GM18498 (cell line): ENCODE data around the gene CFAP100.

ENCODE experiments used
- ATAC-seq: cut with Tn5 transposase; IDR thresholded peaks from one replicate; pipeline ENCODE4 v1.9.1; 2021; ENCODE audit warnings: mild to moderate bottlenecking, moderate library complexity; ENCODE audit not compliant: unreplicated experiment

Gene CFAP100

DNA sequence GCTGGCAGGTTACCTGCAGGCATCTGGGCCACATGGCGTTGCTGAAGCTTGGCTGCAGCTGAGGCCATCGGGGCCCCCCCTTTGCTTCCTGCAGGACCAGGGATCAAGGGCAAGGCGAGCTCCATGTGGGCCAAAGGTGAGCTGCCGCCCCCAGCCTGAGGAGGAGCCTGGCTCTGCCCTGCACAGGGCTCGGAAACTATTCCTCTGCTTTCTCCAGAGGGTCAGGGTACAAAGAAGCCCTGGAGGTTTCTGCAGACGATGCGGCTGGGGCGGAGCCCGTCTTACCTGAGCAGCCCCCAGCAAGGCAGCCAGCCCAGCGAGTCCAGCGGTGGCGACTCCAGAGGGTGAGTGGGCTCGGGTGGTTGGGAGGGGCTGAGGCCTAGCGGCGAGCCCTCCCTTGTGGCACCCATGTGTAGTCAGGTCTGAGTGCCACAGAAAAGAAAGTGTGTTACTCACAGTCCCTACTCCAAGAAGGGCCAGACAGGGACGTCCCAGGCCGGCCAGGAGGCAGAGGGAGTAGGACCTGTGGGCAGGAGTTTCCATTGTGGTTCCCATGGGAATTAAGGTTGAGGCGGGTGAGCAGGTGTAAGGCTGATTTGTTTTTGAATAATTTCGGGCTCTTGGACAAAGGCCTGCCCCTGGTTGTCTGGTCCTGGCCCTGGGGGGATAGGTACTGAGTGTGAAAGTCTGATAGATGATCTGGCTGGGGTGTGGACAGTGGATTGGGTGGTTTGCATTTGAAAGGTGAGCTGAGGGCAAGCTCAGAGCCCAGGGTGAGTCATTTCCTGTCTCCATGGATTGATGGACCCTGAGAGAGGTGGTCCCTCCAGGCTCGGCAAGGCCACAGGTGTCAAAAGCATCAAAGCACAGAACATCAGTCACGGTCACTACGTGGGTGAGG is 25.4 kb downstream of the CFAP100 start:
- ATAC-seq, result no peak

GRCh38 chr3:126421573-126422119 is 26.9 kb downstream of the CFAP100 start:
- ATAC-seq, result no peak

GRCh38 chr3:126422121-126422520 is 27.4 kb downstream of the CFAP100 start:
- ATAC-seq, result no peak

DNA sequence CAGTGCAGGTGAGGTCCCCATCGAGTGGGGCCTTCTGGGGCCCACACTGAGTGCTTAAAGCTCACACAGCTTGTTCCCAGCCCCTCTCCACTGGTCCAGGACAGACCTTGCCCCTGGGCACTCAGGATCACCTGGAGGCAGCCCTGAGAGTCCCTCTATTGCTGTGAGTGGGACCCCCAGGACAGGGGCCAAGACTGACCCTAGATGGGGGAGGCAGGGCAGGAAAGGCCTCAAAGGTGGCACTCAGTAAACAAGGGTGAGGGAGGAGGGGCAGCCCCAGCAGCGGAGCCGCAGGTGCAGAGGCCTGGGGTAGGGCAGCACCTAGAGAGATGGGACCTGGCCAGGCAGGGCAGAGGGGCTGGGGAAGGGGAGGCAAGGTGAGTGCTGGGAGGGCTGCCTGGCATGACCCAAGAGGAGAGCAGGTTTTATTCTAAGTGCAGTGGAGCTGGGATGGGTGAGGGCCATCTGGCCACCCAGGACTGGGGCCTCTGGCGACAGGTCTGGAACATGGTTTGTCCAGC is 27.9 kb downstream of the CFAP100 start:
- ATAC-seq, result no peak

DNA sequence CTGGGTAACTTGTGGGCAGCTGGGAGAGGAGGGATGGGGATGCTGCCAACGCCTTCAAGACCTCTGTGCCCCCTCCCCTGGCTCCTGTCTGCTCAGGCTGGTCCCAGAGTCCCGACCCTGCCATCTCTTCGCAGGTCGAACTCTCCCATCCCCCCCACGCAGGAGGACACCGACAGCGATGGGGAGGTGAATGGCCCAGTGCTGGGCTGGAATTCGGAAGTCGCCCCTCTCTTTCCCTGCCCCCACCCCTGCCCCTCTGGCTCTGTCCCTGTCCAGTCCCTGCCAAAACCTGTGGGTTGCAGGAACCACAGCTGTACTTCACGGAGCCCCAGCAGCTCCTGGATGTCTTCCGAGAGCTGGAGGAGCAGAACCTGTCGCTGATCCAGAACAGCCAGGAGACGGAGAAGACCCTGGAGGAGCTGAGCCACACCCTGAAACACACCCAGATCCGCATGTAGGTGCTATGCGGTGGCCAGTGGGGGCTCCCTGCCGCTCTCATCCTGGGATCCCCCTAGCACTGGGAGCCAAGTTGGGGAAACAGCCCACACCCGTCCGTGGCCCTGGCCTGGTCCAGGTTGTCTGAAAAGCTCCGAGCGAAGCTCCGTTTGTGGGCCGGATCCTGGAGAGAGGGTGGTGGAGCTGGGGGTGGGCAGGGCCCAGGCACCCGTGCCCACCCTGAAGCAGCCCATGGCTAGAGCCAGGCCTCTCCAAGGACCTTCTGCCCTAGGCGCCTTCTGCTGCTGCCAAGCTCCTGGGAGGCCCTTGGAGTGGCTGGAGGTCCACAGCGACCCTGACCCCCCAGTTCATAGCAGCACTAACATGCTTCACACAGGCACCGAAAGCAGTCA is 28.7 kb downstream of the CFAP100 start:
- no peak for ATAC-seq

- ATAC-seq, result no peak
Observed at GRCh38 chr3:126424039-126424717, 29.5 kb downstream of the CFAP100 start.

DNA sequence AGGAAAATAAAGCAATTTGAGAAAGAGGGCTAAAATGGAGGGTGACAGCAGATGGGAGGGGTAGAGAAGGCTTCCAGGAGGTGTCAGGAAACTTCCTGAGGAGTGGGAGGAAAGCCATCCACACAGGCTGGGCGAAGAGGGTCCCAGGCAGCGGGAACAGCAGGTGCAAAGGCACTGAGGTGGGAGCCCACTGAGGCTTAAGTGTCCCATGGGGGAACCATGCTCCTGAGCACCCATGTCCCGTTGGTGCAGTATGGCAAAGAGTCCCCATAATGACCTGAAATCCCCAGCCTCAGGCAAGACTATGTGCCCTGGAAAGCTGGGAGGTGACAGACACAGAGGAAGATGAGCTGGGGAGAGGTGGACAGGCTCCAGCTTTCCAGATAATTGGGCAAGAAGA is 30.0 kb downstream of the CFAP100 start:
- ATAC-seq, result no peak

DNA sequence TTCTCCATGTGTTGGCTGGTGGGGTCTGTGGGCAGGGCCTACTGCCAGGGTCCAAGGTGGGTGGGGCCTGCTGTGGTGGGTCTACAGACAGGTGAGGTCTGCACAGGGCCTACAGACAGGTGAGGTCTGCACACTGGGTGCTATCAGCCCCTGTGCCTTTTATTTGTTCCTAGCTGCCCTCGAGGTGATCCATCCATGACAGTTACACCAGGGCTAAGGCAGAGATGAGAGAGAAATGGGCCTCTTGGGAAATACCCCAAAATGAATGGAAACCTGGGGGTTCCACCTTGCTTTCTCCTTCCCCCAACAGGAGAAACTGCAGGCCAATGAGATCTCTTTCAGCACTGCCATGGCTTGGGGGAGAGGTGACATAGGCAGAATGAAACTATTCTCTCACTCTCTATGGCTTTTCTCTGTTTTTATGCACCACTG is 36.4 kb downstream of the CFAP100 start:
- peak; percentile 62 for ATAC-seq

- ATAC-seq, result no peak
Observed at GRCh38 chr3:126432361-126433104, 37.8 kb downstream of the CFAP100 start.

GRCh38 chr3:126433105-126433430 is 38.4 kb downstream of the CFAP100 start:
- ATAC-seq, result no peak

GRCh38 chr3:126433496-126434263 is 39.0 kb downstream of the CFAP100 start:
- no peak for ATAC-seq

DNA sequence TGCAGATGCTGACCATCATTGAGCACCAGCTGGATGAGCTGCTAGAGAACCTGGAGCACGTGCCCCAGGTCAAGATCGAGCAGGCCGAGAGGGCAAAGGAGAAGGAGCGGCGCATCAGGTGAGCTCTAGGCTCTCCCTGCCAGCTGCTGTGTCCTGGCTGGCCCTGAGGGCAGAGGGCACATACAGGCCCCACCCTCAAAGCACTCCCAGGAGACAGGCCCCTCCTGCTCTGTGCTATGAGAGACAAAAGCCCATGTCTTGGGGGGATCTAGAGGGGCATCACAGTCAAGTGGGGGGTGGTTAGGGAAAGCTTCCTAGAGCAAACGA is 39.5 kb downstream of the CFAP100 start:
- no peak for ATAC-seq

GRCh38 chr3:126434931-126435411 is 40.3 kb downstream of the CFAP100 start:
- no peak for ATAC-seq

DNA sequence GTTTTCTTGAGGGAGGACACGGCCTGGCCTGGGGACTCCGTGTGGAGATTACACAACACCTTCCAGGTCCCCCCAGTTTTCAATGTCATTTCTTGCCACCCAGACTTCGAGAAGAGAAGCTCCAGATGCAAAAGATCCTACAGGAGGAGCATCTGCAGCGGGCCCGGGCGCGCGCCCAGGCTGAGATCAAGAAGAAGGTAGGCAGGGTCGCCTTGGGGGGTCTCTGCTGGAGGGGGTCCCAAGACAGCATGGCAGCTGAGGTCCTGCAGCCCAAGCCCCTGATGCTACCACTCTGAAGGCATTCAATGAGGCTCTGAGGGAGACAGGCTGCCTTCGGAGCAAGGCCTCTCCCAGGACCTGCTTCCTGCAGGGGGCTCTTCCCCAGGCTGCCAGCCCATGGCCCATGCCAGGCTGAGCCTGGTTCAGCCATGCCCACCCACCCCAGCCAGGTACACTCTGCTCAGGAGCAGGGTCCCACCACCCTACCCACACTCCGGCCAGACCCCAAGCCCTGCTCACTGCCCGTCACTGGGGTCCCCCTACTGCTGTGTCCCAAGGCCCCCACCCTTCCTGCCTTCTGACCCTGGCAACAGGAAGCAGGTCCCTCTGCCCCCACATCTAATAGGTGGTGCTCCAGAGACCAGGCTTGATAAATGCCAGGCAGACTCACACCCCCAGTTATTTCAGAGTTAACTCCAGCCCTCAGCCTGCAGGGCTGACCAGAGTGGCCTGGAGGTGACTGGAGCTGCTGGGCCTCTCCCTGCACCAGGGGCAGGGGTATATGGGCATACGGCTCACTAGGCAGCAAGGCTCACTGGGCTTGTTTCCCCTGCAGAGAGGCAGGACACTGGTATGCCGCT is 41.0 kb downstream of the CFAP100 start:
- no peak for ATAC-seq

DNA sequence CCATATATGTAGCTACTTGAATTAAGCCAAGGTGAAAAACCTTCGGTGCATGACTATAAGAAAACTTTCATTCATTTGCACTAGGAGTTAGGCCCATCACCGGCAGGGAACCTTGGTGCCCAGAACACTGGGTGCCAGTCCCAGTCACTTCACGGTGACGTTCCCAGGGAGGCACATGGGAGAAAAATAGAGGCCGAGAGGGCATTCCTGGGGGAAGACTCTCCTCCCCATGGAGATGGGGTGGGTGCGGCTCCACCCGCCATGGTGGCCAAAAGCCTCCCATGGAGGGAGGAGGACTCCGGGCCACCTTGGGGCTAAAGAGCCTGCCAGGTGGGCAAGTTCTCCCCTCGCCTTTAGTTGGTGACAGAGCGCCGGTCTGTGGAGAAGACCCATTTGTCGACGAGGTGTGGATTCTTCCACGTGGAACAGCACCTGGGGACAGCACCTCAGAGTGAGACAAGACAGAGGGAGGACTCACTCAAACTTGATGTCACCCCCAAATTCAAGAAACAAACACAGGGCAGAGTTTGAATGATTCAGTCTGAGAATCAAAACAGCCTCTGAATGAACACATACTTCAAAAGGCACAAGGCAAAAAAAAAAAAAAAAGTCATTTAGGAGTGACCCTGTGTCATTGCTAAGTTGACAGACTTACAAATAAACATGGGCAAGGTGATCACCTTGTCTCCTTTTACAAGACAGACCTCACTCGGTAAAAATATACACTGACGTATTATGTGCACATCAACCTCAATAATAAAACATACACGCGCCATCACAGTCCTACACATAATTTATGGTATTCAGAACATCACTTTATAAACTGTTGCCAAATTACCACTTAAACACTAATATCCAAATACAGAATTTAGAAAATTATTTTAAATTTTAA is 42.4 kb downstream of the CFAP100 start:
- ATAC-seq, result no peak

GRCh38 chr3:126438186-126438585 is 43.5 kb downstream of the CFAP100 start:
- ATAC-seq, result no peak

DNA sequence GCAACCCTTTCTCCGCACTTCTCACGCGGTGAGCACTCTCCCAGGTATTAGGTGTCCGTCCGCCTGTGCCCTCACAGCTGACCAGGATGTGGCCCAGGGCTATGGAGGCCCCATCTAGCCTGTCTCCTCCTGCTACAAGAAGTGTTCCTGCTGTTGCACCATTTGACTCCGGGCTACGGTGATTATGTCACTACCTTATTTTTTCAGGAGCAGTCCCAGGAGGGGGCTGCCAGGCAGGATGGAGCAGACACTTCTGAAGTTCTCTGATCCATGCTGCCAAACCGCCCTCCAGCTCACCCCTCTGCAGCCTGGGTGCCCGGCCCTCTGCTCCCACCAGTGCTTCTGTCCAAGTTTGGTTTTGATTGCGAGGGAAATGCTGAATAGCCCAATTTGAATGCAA is 44.0 kb downstream of the CFAP100 start:
- ATAC-seq, result no peak
